ENCODE measurements around the gene VSTM2L.

Gene VSTM2L

DNA sequence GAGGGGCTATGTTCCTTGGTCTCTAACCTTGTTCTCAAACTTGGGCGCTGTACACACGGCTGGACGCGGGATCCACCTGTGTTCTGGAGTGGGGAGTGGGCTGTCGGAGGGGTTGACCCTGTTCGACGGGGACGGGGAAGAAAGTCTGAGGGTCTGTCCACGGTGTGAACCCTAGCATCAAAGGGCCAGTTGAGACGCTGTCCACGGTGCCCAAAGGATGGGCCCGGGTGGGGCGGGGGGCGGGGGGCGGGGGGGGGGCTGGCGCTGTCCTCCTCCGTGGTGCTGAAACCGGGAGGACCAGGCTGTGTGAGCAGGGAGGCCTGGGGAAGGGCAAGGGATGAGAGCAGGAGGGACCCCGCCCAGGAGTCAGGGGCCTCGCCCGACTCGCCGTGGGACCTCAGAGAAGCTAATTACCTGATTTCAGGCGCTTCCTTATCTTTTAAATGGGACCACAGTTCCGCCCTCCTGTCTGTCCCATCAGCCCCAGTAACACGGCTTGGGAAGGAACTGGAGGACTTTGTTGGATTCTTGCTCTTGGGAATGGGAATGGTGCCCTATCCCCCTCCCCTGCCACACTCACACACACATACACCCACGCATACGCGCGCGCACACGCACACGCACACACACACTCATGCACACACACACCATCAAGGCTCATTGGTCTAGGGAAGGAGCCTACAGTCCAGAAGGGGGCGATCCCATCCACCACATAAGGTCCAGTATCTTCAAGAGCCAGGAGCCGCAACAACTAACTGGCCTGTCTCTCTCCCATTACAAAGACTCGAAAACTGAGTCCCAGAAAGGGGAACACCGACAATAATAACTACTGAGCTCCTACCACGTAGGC, 1.0 kb upstream of the VSTM2L start:
- no peak for DNase-seq

DNA sequence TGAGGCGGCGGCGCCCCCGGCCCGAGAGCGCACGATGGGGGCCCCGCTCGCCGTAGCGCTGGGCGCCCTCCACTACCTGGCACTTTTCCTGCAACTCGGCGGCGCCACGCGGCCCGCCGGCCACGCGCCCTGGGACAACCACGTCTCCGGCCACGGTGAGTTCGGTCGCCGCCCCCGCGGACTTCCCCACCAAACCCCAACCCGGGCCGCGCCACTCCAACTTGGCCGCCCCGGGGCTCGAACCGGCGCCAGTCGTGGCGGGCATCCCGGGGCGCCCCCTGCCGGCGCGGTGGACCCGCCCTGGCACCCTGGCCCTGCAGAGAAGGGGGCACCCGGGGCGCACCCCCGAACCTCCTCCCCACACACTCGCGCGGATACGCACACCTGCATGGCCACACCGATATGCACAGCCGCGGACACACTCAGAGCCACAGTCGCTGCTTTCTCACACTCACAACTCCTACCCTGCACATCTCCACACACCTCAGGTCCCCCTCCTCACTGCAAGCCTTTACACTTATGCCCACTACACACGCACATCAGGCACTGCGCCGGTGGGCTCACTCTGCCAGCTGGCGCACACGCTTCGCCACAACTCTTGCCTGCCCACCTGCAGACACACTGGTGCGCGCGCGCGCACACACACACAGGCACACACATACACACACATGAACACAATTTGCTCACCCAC, 535 bp downstream of the VSTM2L start:
- no peak for DNase-seq

DNA sequence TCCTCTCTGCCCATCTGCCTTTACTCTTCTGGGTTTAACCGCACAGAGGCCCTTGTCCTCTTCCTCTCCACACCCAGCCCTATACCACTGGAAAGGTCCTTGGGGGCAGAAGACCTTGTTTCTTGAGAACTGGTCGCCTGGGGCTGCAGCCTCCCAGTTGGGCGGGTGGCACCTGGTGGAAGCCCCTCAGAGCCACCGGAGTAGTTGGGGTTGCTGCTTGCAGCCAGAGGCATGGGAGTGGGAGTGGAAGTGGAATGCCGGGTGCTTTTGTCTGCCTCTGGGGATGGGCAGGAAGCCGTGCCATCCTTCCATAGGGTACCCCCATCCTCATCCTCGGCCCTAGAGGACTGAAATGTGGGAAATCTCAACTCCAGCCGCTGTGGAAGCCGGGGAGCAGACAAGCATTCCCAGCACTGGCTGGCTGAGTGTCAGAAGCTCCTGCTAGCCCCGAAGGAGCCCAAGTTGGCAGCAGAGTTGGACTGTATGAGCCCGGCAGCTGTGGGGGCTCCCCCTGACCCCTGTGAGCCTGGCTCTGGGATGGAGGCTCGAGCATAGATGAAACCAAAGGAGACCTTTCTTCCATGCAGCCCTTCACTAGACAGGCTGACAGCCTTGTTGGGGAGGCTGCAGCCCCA, 1.2 kb downstream of the VSTM2L start:
- DNase-seq: no peak

DNA sequence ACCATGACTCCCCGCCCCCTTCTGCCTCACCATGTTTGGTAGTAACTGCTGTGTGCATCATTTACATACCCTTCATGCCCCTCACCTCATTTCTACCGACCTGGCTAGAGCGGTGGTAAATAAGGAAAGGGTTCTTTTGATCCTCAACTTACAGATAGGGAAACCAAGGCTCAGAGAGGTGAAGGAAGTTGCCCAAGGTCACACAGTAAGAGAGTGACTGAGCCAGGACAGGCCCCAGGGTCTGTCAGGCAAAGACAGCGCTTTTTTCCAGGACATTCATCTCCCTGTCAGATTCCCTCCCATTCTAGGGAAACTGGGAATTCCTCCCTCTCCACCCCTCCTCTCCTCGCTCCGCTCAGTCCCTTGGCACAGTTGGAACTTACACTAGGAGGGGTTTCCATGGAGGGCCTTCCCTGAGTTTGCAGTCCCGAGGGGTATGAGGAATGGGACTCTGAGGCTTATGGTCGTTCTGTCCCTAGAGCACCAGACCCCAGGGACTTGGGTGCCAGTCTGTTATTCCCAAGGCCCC, 2.0 kb downstream of the VSTM2L start:
- no peak for DNase-seq

DNA sequence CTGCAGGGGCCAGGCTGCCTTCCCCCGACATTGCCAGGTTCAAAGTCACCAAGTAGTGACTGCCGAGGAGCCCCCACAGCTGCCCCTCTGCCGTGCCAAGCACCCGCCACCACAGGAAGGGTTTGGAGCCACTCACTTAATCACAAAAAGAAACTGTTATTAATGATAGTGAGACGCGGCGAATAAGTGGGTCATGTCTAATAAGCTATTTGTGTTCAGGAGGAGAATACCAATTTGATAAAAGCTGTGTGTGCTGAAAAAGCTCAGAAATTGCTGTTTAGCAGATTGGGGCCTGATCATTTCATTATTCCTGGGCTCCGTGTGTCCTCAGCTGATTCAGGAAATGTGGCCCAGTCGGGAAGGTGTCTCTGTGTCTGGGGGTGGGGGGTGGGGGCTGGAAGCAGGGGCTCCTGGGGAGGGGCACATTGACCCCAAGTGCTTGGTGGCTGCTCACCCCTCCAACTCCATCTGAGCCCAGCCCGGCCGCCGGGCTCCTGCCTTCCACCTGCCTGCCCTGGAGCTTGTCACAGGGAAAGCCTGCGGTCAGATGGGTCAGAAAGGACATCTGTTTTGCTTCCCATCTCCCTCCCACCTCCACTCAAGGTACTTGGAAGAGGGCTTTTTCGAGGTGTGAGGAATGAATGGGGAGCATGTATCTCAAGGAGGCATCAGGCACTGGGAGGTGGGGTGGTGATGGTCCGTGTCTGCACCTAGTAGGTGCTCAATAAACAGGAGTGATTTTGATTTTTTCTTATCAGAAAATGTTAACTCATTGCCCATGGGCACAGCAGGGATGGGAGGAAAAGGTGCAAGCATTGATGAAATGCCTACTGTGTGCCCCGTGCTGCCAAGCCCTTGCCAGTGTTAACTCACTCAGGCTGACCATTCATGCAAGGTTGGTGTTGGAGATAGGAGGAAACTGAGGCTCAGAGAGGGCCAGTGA, 3.0 kb downstream of the VSTM2L start:
- DNase-seq: no peak

DNA sequence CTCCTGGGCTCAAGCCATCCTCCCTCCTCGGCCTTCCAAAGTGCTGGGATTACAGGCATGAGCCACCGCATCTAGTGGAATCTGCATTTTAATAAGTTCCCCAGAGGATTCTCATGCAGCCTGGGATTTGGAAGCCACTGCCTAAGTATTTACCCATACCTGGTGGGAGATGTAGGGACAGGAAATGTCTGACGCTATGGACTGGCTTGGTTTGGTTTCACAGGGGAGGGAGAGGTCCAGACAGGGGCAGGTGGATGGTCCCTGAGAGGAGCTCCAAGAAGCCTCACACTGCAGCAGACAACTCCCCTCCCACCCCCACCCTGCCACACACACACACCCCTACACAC, 4.4 kb downstream of the VSTM2L start:
- no peak for DNase-seq

DNA sequence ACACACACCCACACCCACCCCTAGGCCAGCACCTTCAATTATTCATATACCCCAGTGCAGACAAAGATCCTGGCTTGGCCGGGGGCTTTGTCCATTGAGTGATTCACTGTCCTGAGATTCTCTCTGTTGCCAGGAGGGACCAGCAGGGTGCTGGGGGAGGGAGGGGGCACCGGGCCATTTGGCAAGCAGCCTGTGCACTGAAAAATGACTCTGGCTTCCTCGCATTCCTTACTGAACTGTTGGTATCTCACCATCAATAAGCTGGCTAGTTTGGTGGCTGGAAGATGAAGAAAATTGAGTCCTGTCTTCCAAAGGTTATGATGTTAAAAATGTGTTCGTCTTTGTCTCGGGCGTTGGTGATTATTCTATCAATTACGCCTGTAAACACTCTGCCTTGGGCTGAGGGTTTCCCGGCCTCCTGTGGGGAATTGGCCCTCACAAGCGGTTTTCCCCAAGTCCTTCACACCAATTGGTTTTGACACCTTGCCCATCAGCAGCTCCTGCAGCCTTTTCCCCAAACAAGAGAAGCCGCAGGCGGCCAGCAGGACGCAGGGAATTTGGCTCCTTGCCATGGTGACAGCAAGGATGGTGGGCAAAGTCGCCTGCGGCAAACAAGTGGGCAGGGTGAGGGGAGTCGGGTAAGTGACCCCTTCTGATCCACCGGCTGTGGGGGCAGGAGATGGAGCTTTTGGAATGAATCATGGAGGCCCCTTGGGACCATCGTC, 4.9 kb downstream of the VSTM2L start:
- DNase-seq: no peak

DNA sequence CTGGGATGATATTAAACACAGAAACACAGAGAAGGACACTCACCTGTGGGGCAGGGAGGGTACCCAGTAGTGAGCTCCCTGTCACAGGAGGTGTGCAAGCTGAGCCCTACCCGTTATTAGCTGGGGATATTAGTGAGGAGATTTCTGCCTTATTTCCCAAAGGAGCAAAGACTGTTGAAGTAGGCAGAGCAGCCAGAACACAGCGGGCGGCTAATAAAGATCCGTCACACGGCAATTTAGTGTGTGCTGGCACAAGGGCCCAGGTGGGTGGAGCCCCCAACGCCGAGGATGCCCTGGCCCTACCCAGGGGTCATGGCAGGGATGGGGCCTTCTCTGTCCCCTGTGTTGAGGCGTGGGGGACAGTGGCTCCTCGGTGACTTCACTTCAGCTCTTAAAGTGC, 8.3 kb downstream of the VSTM2L start:
- DNase-seq: no peak

DNA sequence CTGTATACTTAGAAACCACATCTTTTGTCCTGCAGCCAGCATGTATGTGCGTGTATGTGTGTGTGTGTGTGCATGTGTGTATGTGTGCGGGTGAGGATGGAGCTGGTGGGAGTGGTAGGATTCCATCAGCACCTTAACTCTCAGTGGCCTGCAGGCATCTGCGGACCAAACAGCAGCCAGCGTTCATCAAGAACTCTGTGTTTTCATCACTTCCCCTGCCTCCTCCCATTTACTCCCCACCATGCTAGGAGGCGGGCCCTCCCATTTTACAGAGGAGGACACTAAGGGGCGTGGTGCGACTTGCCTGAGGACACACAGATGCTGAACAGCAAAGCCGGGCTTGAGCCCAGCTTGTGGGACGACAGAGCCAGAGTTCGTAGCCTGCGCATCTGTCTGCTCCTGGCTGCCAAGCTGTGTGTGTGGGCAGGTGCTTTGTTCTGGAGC, 8.9 kb downstream of the VSTM2L start:
- DNase-seq: no peak

DNA sequence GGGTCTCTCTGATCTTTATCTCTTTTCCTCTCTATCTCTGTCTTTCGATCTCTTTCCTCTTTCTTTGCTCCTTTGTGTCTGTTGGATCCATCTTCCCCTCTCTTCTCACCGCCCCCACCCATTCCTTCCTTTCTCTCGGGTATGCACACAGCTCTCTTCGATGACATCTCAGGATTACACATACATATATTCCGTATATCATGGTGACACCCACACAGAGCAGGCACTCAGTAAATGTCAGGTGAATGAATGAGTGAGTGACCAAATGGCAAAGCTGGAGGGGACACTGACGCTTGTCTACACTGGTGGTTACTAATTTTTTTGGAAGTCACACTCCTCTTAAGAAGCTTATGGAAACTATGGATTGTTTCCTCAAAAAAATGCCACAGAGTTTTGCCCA, 9.9 kb downstream of the VSTM2L start:
- no peak for DNase-seq

DNA sequence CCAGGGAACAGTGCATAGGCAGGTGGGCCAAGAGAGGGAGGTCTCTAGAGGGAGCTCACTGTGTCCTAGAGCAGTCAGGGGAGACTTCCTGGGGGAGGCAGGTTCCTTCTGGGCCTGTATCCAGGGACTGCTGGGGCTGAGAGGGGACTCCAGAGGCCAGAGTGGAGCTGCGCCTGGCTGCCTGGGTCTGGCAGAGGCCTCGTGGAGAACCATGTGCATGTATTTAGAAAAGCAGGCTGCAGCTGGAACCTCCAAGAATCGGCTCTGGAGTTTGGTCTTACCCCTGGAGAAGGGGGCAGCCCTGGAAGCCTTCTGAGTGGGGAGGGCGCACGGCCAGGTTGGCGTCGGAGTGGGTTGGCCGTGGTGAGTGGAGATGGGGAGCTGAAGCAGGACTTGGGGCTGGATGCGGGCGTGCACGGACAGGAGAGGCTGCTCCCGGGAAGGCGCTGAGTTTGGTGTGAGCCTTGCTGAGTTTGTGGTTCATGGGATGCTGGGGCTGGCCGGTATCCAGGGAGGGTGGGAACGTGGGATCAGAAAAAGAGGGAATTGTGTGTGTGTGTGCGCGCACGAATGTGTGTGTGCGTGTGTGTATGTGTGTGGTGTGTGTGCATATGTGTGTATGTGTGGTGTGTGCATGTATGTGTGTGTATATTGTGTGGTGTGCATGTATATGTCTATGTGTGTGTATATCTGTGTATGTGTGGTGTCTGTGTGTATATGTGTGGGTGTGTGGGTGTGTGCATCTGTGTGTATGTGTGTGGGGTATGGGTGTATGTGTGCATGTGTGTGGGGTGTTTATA, 10.8 kb downstream of the VSTM2L start:
- DNase-seq: no peak

DNA sequence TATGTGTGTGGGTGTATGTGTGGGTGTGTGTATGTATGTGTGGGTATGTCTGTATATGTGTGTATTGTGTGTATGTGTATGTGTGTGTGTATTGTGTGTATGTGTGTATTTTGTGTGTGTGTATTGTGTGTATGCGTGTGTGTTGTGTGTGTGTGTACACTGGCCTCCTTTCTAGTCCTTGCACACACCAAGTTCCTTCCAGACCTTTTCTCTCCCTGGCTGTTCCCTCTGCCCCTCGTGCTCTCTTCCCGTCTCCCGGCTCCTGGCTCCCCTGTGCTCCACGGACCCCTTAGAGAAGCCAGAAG, 11.4 kb downstream of the VSTM2L start:
- no peak for DNase-seq

DNA sequence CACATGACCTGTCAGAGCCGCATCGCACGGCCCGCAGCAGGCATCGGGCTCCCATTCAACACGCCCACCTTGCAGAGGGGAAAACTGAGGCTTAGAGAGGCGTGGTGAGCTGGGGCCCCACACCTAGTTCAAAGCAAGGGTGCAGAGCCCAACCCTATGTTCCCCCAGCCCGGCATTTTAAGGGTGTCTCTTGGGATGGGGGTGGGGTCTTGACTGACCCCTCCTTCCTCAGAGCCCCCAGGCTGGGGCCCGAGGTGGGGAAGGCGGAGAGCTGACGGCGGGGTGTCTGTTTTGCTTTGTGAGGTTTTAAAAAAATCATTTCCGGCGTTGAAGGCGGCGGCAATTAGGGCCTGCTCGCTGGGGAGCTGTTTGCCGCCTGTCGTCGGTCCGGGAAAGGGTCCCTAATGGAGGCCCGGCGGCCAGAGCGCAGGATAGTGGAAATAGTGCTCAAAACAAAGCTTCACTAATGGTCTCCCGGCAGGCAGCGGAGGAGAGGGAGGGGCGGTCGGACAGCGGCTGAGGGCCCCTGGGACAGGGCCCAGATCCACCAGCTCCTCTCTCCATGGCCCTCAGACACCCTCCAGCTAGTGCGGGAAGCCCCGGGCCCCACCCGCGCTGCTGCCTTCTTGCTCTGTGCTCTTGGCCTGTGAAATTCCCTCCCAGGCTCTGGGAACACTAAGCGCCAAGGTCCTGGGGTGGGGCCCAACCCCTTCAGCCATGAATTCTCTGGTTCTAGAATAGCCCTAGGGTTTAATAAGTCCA, 11.9 kb downstream of the VSTM2L start:
- no peak for DNase-seq

DNA sequence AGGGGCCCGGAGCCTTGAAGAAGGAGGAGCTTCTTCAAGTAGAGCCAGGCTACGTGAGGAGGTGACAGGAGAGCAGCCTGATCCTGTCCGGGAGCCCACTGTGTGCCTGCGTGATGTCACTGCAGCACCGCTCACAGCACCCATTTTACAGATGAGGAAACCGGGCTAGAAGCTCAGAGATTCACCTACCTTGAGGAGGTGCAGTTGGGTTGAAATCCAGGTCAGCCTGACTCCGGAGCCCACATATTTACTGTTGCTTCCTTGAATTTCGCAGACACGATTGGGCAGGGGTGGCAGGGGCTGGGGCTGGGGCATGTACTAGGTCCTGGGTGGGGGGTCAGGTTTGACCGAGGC, 12.5 kb downstream of the VSTM2L start:
- DNase-seq: no peak

DNA sequence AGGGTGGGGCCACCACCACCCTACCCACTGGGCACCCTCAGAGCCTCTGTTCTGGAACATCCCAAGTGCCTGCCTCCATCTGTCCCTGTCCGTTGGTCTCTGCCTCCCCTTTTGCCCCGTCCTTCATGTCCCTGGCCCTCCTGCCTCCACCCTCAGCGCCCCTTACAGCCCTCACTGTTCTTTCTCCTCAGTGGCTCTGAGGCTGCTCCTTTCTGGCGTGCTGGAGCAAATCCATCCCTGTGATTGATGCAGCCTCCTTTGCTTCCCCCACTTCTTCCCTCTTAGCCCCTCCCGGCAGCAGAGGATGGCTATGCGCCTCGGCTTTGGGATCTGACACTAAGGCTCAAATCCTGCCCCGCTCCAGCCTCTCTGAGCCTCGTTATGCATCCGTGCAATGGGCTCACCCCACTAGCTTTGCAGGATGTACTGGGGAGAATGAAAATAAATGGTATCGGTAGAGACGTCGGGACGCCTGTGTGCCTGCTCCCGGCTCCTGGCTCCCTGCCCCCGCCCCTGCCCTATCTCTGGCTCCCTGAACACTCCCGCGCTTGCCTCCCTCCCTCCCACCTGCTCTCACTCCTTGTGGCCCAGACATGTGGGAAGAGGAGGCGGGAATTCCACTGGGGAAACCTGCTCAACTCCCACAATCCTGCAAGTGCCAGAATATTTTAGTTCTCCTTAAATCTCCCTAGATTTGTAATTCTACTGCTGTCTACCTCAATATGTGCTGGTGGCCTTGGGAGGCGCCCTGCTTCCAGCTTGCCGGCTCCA, 13.1 kb downstream of the VSTM2L start:
- DNase-seq: no peak

DNA sequence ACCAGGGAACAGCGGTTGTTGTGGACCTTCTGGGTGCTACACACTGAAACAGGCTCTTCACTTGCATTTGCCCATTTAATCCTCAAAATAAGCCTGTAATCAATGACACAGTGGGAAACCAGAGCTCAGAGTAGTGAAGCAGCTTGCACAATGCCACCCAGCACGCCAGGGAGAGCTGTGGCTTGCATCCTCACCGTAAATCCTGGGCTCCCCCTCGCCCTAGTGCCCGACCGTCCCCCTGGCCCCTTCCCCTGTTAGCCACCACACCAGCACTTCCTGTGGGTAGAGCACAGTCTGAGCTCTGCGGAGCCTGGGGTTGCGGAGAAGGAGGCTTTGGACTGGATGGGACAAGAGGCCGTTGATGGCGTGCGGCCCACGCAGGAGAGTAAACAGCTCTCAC, 14.5 kb downstream of the VSTM2L start:
- DNase-seq: no peak

DNA sequence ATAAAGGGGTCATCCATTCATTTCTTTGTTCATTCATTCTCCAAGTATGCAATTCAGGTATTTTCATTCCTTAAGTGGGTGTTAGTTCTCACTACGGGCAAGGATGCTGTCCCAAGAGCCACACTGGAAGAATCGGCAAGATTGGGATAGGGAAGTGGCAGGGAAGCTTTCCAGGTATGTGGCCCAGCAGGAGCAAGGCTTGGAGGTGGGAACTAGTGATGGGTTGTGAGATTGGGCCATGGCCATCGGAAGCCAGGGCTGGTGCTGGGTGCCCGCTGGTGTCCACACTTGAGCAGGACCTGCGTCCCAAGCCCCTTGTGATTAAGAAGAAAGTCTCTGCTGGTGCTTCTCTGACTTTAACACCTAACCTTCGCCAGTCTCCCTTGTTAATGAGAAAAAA, 15.1 kb downstream of the VSTM2L start:
- no peak for DNase-seq

DNA sequence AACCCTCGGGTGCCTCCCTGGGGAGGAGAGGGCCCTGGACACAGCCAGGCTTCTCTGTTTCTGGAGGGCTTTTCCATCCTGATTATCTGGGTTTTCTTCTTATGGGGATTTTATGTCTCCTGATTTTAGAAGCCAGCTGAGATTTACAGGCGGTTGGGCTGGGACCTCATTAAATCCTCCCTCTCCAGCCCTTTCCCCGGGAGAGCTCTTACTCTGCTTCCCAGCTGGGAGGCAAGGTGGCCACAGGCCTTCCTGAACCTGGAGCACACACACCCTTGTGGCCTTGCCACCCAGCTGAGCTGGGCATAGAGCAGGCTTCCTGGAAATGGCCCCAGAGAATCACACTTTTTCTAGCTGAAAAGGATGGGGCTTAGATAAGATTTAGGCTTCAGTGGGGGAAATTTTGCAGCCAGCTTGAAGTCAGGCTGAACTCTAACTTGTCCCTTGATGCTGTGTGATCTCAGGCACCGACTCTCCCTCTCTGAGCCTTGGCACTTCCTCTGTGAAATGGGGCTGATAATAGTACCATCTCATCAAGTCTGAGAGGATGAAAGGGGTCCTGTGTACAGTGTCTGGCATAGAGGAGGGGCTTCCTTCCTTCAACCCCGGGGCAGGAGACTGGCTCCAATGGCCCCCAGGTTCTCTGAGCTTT, 16.6 kb downstream of the VSTM2L start:
- DNase-seq: no peak

DNA sequence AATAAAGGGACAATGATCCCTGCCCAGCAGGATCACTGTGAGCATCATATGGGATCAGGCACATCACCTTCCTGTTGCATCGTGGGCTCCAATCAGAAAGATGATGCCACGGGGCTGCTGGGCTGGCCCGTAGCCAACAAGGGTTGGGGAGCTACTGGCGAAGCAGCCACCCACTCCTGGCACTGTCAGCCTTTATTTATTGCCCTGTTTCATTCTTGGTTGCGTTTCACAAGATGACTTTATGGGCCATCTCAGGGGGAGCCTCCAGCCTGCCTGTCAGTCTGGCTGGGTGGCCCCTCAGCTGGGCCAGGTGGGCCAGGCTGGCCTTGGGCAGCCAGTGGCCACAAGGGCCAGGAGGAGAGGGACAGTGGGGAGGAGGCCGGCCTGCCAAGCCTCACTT, 17.3 kb downstream of the VSTM2L start:
- no peak for DNase-seq
